Skeletal muscle cell (primary cell): Measurements from ENCODE around the gene BCAR3.
A peak's percentile ranks its signal among the peaks of the same experiment; 100 is the strongest.
"Not testable (repeated sequence)": the region's sequence is repeated elsewhere in the genome, so short reads cannot be mapped to it uniquely, and the experiment has no call there.

Experiments used
- DNase-seq: peaks from one replicate; pipeline ENCODE4 v3.0.0-alpha.2; 2010; ENCODE audit warnings: low read depth
- H3K4me3 ChIP-seq: 2 replicates; pipeline ENCODE4 v1.5.1; 2011; ENCODE audit warnings: low read depth, mild to moderate bottlenecking, control low read depth, low read length, moderate library complexity

BCAR3 gene

GRCh38 chr1:93692026-93692425 lies 10.4 kb upstream of the BCAR3 start:
- no peak overlapping the region for H3K4me3 ChIP-seq
- DNase-seq: no peak

GRCh38 chr1:93690921-93691789 lies 9.5 kb upstream of the BCAR3 start:
- H3K4me3 ChIP-seq: no peak overlapping the region
- DNase-seq: no peak

- H3K4me3 ChIP-seq: no peak overlapping the region
- DNase-seq: no peak
Observed at GRCh38 chr1:93690341-93690740, 8.7 kb upstream of the BCAR3 start.

GRCh38 chr1:93689521-93690223 lies 8.0 kb upstream of the BCAR3 start:
- DNase-seq: no peak

GRCh38 chr1:93687542-93687941 lies 5.9 kb upstream of the BCAR3 start:
- H3K4me3 ChIP-seq: no peak overlapping the region
- no peak for DNase-seq

More at GRCh38 chr1:93689521-93690223, 8.0 kb upstream of the BCAR3 start:
- no peak overlapping the region for H3K4me3 ChIP-seq

DNA sequence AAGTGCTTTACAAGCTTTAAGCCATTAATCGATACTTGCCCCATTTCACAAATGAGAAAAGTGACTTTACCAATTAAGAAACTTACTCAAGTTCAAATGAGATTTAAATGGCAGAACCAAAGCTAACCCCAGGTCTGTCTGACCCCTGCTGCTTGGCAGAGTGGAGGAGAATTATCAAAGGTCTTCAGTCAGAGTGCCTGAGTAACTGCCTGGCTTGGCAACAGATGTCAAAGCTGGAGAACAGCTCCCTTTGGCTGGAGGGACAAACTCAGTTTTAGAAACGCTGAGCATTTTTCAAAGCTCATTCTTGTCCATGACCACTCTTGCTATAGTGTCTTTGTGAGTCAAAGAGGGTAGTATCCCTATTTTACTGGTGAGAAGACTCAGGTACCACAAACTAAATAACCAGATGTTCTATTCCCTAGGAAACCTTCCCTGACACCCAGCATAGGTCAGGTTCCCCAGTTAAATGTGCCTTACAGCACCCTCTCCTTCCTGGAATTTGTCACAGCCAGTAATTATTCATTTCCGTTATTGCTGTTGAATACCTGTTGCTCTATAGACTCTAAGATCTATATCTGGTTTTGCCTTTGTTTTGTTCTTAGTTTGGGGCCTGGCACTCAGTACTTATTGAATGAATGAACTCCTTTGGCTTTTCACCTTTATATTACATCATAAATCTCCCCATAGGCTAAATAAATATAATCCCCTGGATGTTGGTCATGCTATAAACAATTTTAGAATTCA lies 5.0 kb upstream of the BCAR3 start:
- no peak overlapping the region for H3K4me3 ChIP-seq
- DNase-seq: no peak

GRCh38 chr1:93685918-93686317 lies 4.3 kb upstream of the BCAR3 start:
- H3K4me3 ChIP-seq: no peak overlapping the region
- DNase-seq: no peak

GRCh38 chr1:93683234-93683633 lies 1.6 kb upstream of the BCAR3 start:
- H3K4me3 ChIP-seq: no peak overlapping the region
- no peak for DNase-seq

DNA sequence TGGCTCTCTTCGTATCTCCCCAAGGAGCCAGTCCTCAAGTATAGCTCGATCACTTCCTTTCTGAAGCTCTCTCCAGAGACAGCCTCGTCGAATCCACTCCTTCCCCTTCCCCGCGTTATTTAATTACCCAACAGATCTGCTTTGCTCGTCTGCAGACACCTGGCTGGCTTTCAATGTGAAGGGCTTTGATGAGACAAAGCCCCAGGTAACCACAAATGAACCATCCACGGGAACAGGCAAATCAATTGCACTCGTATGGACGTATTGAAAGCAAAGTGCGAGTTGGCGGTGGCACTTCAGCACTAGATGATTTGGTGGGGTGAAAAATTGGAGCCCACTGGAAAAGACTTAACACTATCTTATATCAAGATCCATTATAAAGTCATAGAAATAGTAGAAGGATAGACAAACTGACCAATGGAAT lies 364 bp upstream of the BCAR3 start:
- peak overlapping the region; percentile 83 for H3K4me3 ChIP-seq
- DNase-seq: no peak

DNA sequence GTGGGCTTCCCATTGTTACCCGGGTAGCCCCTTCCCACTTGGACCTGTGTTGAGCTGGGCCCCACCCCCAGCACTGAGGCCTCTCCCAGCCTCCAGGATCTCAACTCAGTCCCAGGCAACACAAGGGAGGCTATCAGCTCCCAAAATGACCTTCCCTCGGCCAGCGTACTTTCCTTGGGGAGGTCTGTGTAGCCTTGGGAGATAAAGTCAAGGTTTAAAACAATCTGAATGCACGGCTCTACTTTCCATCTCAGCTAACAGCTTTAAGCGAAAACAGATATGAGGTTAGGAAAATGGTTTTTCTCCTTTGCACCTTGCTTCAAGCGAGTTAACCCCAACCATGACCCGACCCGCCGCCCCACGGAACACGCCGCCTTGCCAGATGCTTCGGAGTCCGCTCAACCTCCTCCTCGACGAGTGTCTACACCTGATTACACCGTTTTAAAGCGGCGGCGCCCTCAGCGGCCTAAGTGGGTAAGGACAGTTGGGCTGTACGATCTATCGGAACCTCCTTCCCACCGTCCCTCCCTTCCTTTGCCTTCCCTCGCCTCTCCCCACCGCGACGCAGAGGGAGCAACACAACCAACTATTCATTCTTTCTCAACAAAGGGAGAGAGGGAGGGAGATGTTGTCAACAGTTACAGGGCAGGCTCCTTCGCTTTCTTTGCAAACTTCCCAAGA lies 1.1 kb downstream of the BCAR3 start:
- peak; percentile 76 for DNase-seq
- H3K4me3 ChIP-seq: peak overlapping the region; percentile 83

- peak overlapping the region; percentile 83 for H3K4me3 ChIP-seq
- DNase-seq: no peak
Observed at GRCh38 chr1:93680076-93680419, 1.6 kb downstream of the BCAR3 start.

- peak overlapping the region; percentile 83 for H3K4me3 ChIP-seq
Observed at GRCh38 chr1:93679546-93679945, 2.1 kb downstream of the BCAR3 start.

DNA sequence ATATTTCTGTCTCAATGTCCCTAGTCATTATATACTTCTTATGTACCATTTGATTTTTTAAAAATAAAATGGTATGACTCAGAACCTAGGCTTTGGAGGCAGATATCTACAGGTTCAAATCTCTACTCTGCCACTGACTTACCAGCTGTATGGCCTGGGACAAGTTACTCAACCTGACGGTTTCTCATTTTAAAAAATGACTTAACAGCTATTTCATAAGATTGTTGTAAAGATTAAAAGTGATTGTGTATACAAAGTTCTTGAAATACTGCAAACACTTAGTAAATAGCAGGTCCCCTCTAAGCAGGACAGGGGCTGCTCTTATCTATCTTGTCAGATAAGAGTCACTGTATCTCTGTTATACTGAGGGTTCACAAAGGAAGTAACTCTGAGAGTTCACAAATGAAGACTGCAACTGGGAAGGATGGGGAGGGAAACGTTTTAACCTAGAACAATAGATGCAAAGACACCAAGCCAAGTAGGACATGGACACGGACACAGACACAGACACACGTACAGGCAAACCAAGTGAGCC lies 2.6 kb downstream of the BCAR3 start:
- no peak for DNase-seq
- H3K4me3 ChIP-seq: peak overlapping the region; percentile 83

More at GRCh38 chr1:93679546-93679945, 2.1 kb downstream of the BCAR3 start:
- no peak for DNase-seq

GRCh38 chr1:93678491-93678890 lies 3.1 kb downstream of the BCAR3 start:
- DNase-seq: no peak
- H3K4me3 ChIP-seq: no peak overlapping the region

DNA sequence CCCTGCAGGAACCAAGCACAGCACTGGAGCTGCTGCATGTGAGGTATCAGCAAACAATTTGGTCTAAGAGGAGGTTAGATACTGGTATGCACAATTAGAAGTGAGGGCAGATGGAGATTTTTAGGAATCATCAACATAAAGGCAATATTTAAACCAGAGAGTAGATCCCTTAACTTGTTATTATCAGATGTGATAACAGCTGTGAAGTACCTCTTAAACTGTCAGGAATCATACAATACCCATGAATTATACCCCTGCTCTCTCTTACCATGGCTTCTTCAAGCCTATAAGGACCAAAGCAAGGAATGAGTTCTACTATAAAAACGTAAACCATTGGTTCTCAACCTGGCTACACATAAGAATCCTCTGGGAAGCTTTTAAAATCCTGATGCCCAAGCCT lies 3.9 kb downstream of the BCAR3 start:
- no peak for DNase-seq
- H3K4me3 ChIP-seq: no peak overlapping the region

GRCh38 chr1:93676427-93676826 lies 5.2 kb downstream of the BCAR3 start:
- no peak for DNase-seq
- H3K4me3 ChIP-seq: no peak overlapping the region

DNA sequence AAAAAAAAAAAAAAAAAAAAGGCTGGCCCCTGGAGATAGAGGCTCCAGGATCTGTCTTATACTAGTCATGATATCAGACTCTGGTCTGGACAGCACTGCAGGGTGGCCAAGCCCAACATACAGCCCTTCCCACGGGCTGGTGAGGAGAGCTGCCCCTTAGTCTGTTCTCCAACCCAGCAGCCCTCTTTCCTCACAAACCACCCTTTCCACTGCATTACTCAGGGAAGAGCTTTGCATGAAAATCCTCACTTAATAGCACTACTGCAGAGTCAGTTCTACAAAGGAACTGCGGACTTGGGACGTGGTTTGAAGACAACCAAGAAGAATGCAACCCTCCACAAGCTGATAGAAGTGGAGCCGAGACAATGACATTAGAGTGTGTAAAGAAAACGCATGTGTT lies 5.7 kb downstream of the BCAR3 start:
- H3K4me3 ChIP-seq: no peak overlapping the region
- no peak for DNase-seq

GRCh38 chr1:93675271-93675670 lies 6.4 kb downstream of the BCAR3 start:
- DNase-seq: no peak
- H3K4me3 ChIP-seq: no peak overlapping the region

DNA sequence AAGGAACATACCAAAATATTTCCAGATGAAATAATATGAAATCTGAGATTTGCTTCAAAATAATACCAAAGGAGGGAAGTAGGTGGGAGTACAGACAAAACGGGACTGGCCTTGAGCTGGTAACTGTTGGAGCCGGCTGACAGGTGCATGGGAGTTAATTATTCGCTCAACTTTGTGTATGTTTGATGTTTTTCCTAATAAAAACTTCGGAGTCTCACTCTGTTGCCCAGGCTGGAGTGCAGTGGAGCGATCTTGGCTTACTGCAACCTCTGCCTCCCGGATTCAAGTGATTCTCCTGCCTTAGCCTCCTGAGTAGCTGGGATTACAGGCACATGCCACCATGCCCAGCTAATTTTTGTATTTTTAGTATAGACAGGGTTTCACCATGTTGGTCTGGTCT lies 7.6 kb downstream of the BCAR3 start:
- not testable (repeated sequence) for DNase-seq, H3K4me3 ChIP-seq
